Lower leg skin (tissue), 4 donors: ENCODE results near the gene BICDL1. TPM values are rescaled to one million over a fixed set of nuclear protein-coding genes. Genes with fewer than 3 reads are reported as not detected.
"Not testable (repeated sequence)": the region's sequence is repeated elsewhere in the genome, so short reads cannot be mapped to it uniquely, and the experiment has no call there.

Source experiments
- DNase-seq, 2 donors: peaks; one replicate each; pipeline ENCODE4 v3.0.0-alpha.2; 2019; ENCODE audit warnings: low spot score in 2 of 2
- H3K4me3 ChIP-seq: fragments of 200-600 bp; sonication (generic); 2 replicates; pipeline ENCODE4 v1.5.1; 2017; ENCODE audit warnings: mild to moderate bottlenecking, low read depth; ENCODE audit not compliant: poor library complexity, severe bottlenecking
- POLR2A ChIP-seq, 2 donors: fragments of 450-650 bp; IDR thresholded peaks; one replicate each; pipeline ENCODE4 v1.6.1; 2016 to 2017; ENCODE audit warnings: antibody characterized with exemption in 2 of 2, mild to moderate bottlenecking in 1 of 2, moderate library complexity in 1 of 2
- WGBS, 2 donors: methylation state at CpG; one replicate each; pipeline ENCODE4 v1.1.5; 2018; 5-methylcytosine and 5-hydroxymethylcytosine counted together
- intact Hi-C: fragments of 100-400 bp; cut with DNase I; formaldehyde crosslinking; loops from one replicate; pipeline ENCODE4 v1.15.0; 2023; ENCODE audit warnings: low total_unique reads
- total RNA-seq, 4 donors: library from RNA; depleted of rRNA; stranded (reverse); fragments of >200 nt; gene quantifications; one replicate each; pipeline ENCODE4 v1.1.0, GENCODE V29; 2016
- TF ChIP-seq, protein P1 (sequence below), 3 donors: fragments of 450-650 bp; IDR thresholded peaks; one replicate each; pipeline ENCODE4 v1.5.1; 2016; ENCODE audit warnings: antibody characterized with exemption in 3 of 3, mild to moderate bottlenecking in 3 of 3, moderate library complexity in 2 of 3

BICDL1 gene
- total RNA-seq, 4 donors from 2014 or later, result 98.2 to 190 (median 131) TPM

GRCh38 chr12:120007272-120007671, 18.2 kb downstream of the BICDL1 start:
- H3K4me3 ChIP-seq, result no peak overlapping the region
- intact Hi-C loops, result no loop called here
- WGBS, 2 donors, result 54 to 66% methylated on average over 3 of the region's 3 CpGs
- no peak for DNase-seq
- TF ChIP-seq, protein P1, sequence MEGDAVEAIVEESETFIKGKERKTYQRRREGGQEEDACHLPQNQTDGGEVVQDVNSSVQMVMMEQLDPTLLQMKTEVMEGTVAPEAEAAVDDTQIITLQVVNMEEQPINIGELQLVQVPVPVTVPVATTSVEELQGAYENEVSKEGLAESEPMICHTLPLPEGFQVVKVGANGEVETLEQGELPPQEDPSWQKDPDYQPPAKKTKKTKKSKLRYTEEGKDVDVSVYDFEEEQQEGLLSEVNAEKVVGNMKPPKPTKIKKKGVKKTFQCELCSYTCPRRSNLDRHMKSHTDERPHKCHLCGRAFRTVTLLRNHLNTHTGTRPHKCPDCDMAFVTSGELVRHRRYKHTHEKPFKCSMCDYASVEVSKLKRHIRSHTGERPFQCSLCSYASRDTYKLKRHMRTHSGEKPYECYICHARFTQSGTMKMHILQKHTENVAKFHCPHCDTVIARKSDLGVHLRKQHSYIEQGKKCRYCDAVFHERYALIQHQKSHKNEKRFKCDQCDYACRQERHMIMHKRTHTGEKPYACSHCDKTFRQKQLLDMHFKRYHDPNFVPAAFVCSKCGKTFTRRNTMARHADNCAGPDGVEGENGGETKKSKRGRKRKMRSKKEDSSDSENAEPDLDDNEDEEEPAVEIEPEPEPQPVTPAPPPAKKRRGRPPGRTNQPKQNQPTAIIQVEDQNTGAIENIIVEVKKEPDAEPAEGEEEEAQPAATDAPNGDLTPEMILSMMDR (IDR thresholded peaks at IDR 0.05), result no peak
- TF ChIP-seq POLR2A (IDR thresholded peaks at IDR 0.05), result no peak

DNA sequence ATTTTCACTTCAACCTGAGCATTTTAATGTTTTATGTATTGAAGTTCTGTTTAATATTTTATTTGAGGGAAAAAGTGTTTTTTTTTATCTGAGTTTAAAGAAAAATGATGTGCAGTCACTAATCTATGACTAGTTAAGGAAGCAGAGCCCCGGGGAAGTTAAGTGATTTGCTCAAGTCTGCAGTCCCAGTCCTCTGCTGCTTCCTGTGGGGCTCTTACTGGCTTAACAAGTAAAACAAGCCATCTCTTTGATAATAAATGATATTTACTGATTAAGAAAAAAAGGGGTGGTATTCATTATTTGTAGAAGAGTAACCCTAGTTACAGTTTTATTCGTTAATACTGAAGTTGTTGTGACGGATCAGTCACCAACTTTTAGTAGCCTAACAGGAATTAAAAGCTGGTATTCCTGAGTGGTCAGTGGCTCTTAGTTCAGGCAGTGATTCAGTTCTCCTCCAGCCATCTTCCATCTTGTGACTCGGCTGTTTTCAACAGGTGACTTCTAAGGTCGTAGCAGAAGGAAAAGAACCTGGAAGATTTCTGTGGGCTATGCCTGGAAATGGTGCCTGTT, 21.7 kb downstream of the BICDL1 start:
- intact Hi-C loops, result no loop called here
- no peak for TF ChIP-seq POLR2A (IDR thresholded peaks at IDR 0.05)
- TF ChIP-seq, protein P1 (IDR thresholded peaks at IDR 0.05), result no peak
- WGBS, 2 donors, result 71 to 72% methylated on average over 5 of the region's 5 CpGs
- no peak for DNase-seq
- no peak overlapping the region for H3K4me3 ChIP-seq

- DNase-seq, result no peak
- WGBS, 2 donors, result 55 to 66% methylated on average over 10 of the region's 10 CpGs
- TF ChIP-seq, protein P1 (IDR thresholded peaks at IDR 0.05), result no peak
- TF ChIP-seq POLR2A (IDR thresholded peaks at IDR 0.05), result no peak
- H3K4me3 ChIP-seq, result no peak overlapping the region
- intact Hi-C loops, result no loop called here
Observed at GRCh38 chr12:120012067-120012621, 23.1 kb downstream of the BICDL1 start.

DNA sequence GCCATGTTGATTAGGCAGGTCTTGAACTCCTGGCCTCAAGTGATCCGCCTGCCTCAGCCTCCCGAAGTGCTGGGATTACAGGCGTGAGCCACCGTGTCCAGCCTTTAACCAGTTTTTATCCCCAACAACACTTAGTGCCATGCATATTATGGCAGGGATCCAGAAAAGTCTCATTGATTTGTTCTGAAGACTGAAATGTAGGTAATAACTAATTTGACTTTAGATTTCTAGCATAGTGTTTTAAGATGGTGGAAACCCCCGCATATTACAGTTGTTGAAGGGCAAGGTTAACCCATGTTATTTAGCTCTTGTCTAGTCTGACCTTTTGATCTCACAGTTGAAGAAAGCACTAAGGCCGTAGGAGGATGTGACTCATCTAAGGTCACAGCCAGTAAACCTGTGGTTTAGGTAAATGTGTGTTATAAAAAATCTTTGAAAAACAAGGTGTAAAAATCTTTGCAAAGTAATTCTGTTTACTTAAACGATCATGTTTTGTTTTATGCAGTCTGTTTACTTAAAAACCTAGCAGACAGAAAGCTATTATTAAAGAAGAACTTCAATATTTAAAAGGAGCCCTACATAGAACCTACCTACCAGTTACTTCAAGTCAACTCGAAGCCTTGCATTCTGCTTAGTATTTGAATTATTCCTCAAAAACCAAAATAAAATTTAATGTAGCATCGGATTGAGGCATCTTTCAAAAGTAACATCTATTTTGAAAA, 24.8 kb downstream of the BICDL1 start:
- DNase-seq, result no peak
- intact Hi-C loops, result no loop called here
- TF ChIP-seq, protein P1 (IDR thresholded peaks at IDR 0.05), result no peak
- TF ChIP-seq POLR2A (IDR thresholded peaks at IDR 0.05), result no peak

DNA sequence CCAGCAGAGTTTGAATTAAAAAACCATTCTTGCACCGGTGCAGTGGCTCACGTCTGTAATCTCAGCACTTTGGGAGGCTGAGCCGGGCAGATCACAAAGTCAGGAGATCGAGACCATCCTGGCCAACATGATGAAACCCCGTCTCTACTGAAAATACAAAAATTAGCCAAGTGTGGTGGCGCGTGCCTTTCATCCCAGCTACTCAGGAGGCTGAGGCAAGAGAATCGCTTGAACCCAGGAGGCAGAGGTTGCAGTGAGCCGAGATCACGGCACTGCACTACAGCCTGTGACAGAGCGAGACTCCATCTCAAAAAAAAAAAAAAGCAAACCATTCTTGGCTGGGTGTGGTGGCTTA, 25.3 kb downstream of the BICDL1 start:
- DNase-seq, H3K4me3 ChIP-seq, intact Hi-C loops: not testable (repeated sequence)
- 92 to 94% methylated on average over 11 of the region's 11 CpGs for WGBS, 2 donors

More for the DNA sequence above, 24.8 kb downstream of the BICDL1 start:
- WGBS, 2 donors, result 80 to 83% methylated on average over 9 of the region's 9 CpGs
- no peak overlapping the region for H3K4me3 ChIP-seq

GRCh38 chr12:120015313-120015712, 26.3 kb downstream of the BICDL1 start:
- no peak for DNase-seq
- no peak for TF ChIP-seq POLR2A (IDR thresholded peaks at IDR 0.05)
- TF ChIP-seq, protein P1 (IDR thresholded peaks at IDR 0.05), result no peak
- 76 to 81% methylated on average over 3 of the region's 3 CpGs for WGBS, 2 donors
- intact Hi-C loops, result no loop called here
- no peak overlapping the region for H3K4me3 ChIP-seq

DNA sequence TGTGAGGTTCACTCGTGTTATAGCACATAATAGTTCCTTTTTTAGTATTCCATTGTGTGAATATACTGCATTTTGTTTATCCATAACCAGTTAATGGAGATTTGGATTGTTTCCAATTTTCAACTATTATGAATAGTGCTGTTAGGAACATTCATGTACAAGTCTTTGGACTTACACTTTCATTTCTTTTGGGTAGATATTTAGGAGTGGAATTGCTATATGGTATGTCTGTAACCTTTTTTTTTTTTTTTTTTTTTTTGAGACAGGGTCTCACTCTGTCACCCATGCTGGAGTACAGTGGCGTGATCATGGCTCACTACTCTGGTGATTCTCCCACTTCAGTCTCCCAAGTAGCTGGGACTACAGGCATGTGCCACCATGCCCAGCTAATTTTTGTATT, 27.2 kb downstream of the BICDL1 start:
- DNase-seq, result not testable (repeated sequence)
- WGBS, 2 donors, result 85% methylated on average over 2 of the region's 2 CpGs

More for the DNA sequence above, 27.2 kb downstream of the BICDL1 start:
- H3K4me3 ChIP-seq, intact Hi-C loops: not testable (repeated sequence)
